ENCODE measurements around the gene SPATA33.
"Not testable (repeated sequence)": the region's sequence is repeated elsewhere in the genome, so short reads cannot be mapped to it uniquely, and the experiment has no call there.

- not testable (repeated sequence) for TF ChIP-seq CTCF, POLR2A, POLR2AphosphoS5 (IDR thresholded peaks at IDR 0.05)
Measured at GRCh38 chr16:89699629-89700099, 42.0 kb downstream of the SPATA33 start.
